ENCODE measurements around the gene BCO1.

Gene BCO1

DNA sequence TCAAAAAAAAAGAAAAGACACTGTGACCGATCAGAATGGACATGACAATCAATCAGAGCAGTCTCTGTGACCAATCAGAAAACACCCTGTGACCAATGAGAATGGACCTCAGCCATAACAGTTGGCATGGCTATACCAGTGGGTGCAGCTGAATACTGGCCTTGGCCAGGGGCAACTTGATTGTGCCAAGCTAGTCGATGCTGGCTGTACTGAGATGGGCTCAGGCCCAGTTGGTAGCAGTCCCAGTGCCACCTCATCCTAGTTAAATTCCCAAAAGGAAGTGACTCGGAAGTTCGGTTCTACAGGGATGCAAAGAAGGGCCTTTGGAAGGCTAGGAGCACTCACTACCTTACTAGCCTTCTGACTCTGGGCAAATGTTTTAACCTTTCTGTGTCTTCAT, 37.2 kb upstream of the BCO1 start:
- no peak for DNase-seq
- no peak overlapping the region for H3K4me3 ChIP-seq (ENCODE audit: low read depth, low read length)
- H3K27ac ChIP-seq: no peak overlapping the region
- no peaks in the 10 kb centered on the region for H3K27me3 ChIP-seq (replicated peaks)
- in situ Hi-C loops (cut with HindIII; ENCODE audit: low pct_ligation_motif_present, low sequenced_read_pairs): no loop called here
- no peaks in the 10 kb centered on the region for H3K36me3 ChIP-seq (replicated peaks)
- TF ChIP-seq, protein P1, sequence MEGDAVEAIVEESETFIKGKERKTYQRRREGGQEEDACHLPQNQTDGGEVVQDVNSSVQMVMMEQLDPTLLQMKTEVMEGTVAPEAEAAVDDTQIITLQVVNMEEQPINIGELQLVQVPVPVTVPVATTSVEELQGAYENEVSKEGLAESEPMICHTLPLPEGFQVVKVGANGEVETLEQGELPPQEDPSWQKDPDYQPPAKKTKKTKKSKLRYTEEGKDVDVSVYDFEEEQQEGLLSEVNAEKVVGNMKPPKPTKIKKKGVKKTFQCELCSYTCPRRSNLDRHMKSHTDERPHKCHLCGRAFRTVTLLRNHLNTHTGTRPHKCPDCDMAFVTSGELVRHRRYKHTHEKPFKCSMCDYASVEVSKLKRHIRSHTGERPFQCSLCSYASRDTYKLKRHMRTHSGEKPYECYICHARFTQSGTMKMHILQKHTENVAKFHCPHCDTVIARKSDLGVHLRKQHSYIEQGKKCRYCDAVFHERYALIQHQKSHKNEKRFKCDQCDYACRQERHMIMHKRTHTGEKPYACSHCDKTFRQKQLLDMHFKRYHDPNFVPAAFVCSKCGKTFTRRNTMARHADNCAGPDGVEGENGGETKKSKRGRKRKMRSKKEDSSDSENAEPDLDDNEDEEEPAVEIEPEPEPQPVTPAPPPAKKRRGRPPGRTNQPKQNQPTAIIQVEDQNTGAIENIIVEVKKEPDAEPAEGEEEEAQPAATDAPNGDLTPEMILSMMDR (IDR thresholded peaks at IDR 0.05; ENCODE audit: low read depth, low read length, missing control alignments): no peak

DNA sequence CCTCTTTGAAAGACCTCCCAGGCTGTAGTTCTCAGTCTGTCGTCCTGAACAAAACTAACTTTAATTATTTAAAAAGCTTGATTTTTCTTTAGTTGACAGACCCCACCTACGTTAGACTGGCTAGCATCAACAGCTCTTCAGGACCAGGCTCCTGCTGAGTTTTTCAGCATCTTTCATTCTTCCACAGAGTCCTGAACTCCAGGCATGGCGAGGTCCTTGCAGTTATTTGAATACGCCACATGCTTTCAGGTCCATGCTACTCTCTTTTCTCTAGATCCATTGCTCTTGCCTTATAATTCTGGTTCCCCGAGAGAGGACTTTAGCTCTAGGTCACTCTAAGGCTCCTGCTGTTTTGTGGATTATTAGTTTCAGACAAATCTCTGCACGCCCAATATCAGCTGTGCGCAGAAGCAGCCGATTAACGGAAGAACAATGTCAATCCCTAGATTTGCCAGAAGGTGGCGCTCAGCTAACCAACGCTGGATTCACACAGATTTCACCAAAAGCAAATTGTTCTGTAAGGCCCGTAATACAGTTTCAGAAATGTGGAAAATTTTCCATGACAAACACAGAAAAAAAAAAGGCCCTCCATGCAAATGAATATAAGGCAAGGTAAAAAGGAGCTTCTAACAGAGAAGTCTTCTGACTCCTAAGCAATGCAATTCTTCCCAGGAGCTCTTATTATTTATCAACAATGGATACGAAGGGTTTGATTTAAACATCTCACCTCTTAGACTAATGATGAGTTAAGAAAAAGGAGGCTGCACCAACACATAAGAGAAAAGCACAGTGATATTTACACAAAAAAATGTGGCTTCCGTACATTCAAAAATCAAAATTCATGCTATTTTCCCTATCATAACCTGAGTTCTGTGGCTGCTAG, 33.5 kb upstream of the BCO1 start:
- in situ Hi-C loops (cut with HindIII; ENCODE audit: low pct_ligation_motif_present, low sequenced_read_pairs): no loop called here
- H3K4me3 ChIP-seq (ENCODE audit: low read depth, low read length): no peak overlapping the region
- DNase-seq: peak; percentile 33
- H3K36me3 ChIP-seq (replicated peaks): no peaks in the 10 kb centered on the region
- H3K27ac ChIP-seq: no peak overlapping the region
- TF ChIP-seq, protein P1 (IDR thresholded peaks at IDR 0.05; ENCODE audit: low read depth, low read length, missing control alignments): peak; percentile 80
- H3K27me3 ChIP-seq (replicated peaks): peaks cover 2% of the 10 kb centered on the region

DNA sequence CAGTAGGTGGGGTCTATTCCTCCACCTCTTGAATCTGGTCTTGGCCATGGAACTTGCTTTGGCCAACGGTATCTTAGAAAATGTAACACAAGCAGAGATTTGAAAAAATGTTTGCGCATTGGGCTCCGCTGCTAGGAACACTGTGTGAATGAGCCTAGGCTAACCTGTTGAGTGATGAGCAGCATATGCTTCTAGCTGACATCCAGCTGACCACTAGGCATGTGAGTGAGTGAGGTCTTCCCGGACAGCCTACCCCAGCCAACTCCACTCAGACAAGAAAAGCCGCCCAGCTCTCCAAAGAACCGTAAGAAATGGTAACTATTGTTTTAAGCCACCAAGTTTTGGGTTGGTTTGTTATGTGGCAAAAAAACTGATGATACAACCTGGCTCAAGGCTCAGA, 31.4 kb upstream of the BCO1 start:
- Histone ChIP-seq H3K4me3 (ENCODE audit: low read depth, low read length) (no peak overlapping the region), H3K36me3 (replicated peaks) (no peaks in the 10 kb centered on the region), H3K27me3 (replicated peaks) (peaks cover 4% of the 10 kb centered on the region), H3K27ac (no peak overlapping the region)
- TF ChIP-seq, protein P1 (IDR thresholded peaks at IDR 0.05; ENCODE audit: low read depth, low read length, missing control alignments): no peak
- in situ Hi-C loops (cut with HindIII; ENCODE audit: low pct_ligation_motif_present, low sequenced_read_pairs): no loop called here
- DNase-seq: no peak

DNA sequence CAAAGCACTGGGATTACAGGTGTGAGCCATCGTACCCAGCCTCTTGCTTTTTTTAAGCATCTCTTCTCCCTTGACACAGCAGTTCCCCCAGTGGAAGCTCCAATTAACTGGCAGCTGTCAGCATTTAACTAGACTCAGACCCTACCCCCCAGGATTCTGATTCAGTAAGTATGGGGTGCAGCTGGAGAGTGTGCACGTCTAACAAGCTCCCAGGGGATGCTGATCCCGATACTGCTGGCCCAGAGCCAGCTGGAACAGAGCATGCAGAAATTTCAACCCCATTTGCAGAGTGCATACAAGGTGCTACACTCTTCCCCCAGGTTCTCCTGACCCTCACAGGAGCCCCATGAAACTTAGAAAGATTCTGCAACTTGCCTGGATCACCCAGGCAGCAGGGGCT, 27.7 kb upstream of the BCO1 start:
- TF ChIP-seq, protein P1 (IDR thresholded peaks at IDR 0.05; ENCODE audit: low read depth, low read length, missing control alignments): no peak
- in situ Hi-C loops (cut with HindIII; ENCODE audit: low pct_ligation_motif_present, low sequenced_read_pairs): no loop called here
- DNase-seq: no peak
- Histone ChIP-seq H3K4me3 (ENCODE audit: low read depth, low read length) (no peak overlapping the region), H3K36me3 (replicated peaks) (no peaks in the 10 kb centered on the region), H3K27ac (no peak overlapping the region), H3K27me3 (replicated peaks) (peaks cover 6% of the 10 kb centered on the region)

DNA sequence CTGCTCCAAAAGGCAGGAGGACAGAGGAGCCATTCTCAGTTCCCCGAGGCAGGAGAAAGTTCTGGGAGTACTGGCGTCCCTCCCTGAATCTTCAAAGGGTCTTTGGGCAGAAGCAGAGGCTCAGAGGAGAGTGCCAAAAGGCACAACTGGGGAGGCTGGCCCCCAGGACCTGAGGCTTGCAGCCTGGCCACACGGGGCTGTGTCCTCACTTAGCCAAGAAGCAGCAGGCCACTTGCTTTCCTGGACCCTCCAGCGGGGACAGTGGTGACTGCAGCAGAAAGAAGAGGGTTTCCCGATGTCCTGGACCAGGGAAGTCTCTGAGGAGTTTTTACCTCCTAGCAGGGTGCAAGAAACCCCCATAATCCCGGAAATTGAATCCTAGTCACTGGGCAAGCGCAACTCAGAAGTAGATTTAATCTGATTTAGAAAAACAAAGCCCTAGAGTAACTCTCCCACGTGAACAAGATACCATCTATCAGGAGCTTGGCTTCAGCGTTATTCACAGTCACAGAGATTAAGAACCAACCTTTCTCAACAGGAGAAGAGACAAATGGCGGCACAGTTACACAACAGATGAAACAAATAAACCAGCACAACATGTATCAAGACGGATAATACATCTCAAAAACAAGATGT, 25.5 kb upstream of the BCO1 start:
- in situ Hi-C loops (cut with HindIII; ENCODE audit: low pct_ligation_motif_present, low sequenced_read_pairs): no loop called here
- TF ChIP-seq, protein P1 (IDR thresholded peaks at IDR 0.05; ENCODE audit: low read depth, low read length, missing control alignments): no peak
- peaks cover 6% of the 10 kb centered on the region for H3K27me3 ChIP-seq (replicated peaks)
- no peak overlapping the region for H3K4me3 ChIP-seq (ENCODE audit: low read depth, low read length)
- no peaks in the 10 kb centered on the region for H3K36me3 ChIP-seq (replicated peaks)
- no peak for DNase-seq
- no peak overlapping the region for H3K27ac ChIP-seq
